Tibial nerve (tissue), 4 donors: Measurements from ENCODE around the gene PCYT1A. TPM values are rescaled to one million over a fixed set of nuclear protein-coding genes. Genes with fewer than 3 reads are reported as not detected.
A peak's percentile ranks its signal among the peaks of the same experiment; 100 is the strongest.

Source experiments
- DNase-seq, 2 donors: peaks; one replicate each; pipeline ENCODE4 v3.0.0-alpha.2; 2019; ENCODE audit warnings: low spot score in 2 of 2
- H3K27ac ChIP-seq, 4 donors: fragments of 200-600 bp; sonication (generic) in 3 of 4; one replicate each; pipeline ENCODE4 v1.5.1; 2017 to 2019; ENCODE audit warnings: mild to moderate bottlenecking in 1 of 4
- H3K27me3 ChIP-seq, 2 donors: fragments of 200-600 bp; sonication (generic) in 1 of 2; one replicate each; pipeline versions ENCODE4 v1.5.1 to v1.6.0; 2017 to 2019
- H3K36me3 ChIP-seq, 3 donors: fragments of 200-600 bp; sonication (generic); one replicate each; pipeline ENCODE4 v1.5.1; 2018 to 2019
- H3K4me1 ChIP-seq, 4 donors: fragments of 200-600 bp; sonication (generic) in 3 of 4; one replicate each; pipeline ENCODE4 v1.5.1; 2017 to 2019
- H3K4me3 ChIP-seq, 4 donors: fragments of 200-600 bp; sonication (generic) in 3 of 4; one replicate each; pipeline ENCODE4 v1.5.1; 2017 to 2019; ENCODE audit warnings: mild to moderate bottlenecking in 1 of 4, moderate library complexity in 1 of 4
- H3K9me3 ChIP-seq, 4 donors: fragments of 200-600 bp; sonication (generic) in 3 of 4; one replicate each; pipeline ENCODE4 v1.5.1; 2017 to 2019
- EP300 ChIP-seq, 2 donors: sonication (generic); formaldehyde crosslinking; IDR thresholded peaks; one replicate each; pipeline ENCODE4 v1.6.1; 2017; ENCODE audit warnings: antibody characterized with exemption in 2 of 2, mild to moderate bottlenecking in 1 of 2
- POLR2A ChIP-seq, 2 donors: fragments of 450-650 bp; IDR thresholded peaks; one replicate each; pipeline ENCODE4 v1.6.1; 2017; ENCODE audit warnings: antibody characterized with exemption in 2 of 2, mild to moderate bottlenecking in 2 of 2, moderate library complexity in 2 of 2
- WGBS, 2 donors: methylation state at CpG; one replicate each; pipeline ENCODE4 v1.1.5; 2018; 5-methylcytosine and 5-hydroxymethylcytosine counted together
- total RNA-seq, 4 donors: library from RNA; depleted of rRNA; stranded (reverse); fragments of >200 nt; gene quantifications; one replicate each; pipeline ENCODE4 v1.1.0, GENCODE V29; 2016
- TF ChIP-seq, protein P1 (sequence below), 5 experiments: fragments of 200-600 bp in 3 of 5; fragments of 450-650 bp in 2 of 5; sonication (generic) in 3 of 5; IDR thresholded peaks; one replicate each; pipeline ENCODE4 v1.5.1; 2016 to 2019; ENCODE audit warnings: antibody characterized with exemption in 5 of 5, mild to moderate bottlenecking in 3 of 5, moderate library complexity in 2 of 5

PCYT1A gene
- 10 to 100 TPM; 51.9 to 98.1 (median 73.0) TPM for total RNA-seq

DNA sequence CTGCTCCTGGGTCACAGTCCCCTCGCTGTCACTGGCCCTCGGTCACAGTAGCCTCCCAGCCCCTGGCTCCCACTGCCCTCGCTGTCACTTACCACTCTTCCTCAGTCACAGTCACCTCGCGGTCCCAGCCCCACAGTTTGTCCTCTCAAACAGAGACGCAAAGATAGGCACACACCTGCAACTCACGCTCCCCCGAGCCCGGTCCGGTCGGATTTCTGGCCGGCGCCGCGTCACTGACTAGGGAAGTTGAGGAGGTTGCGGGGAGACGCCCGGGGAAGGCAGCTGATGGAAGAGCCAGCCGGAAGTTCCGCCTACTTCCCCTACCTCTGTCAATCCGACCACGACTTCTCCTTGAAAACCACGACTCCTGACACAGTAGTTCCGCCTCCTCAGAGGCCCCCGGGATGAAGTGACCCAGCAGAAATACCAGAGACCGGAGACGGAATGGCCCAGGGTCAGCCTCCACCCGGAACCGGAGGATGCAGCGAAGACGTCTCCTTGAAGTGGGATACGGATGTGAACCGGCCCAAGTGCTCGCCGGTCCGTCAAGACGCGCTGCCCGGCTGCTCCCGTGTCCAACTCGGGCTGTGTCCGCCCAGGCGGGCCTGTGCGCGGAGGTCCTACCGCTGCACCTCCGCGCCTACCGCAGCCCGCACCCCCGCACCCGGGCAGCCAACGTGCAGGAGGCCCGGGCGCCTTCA is at the start of gene PCYT1A:
TSS of gene PCYT1A (minus strand) at position 287 of the 701 bp plus-strand sequence. CDS start 17,195 bp downstream, outside the sequence.
- DNase-seq, result peak; percentile 77 to 86
- WGBS, 2 donors, result 0 to 1% methylated on average over 33 to 40 of the region's 55 CpGs
- Histone ChIP-seq H3K4me1 (peaks cover 0 to 43% (median 14%) of the 10 kb centered on the region in 4 donors), H3K36me3 (no peaks in the 10 kb centered on the region), H3K4me3 (peak within 1 kb of the TSS; percentile 80 to 90 (median 82)), H3K9me3 (no peaks in the 10 kb centered on the region), H3K27ac (peak within 1 kb of the TSS; percentile 73 to 93 (median 90)), H3K27me3 (no peaks in the 10 kb centered on the region)
- TF ChIP-seq EP300 (IDR thresholded peaks at IDR 0.05) (peak; percentile 14 to 88), POLR2A (IDR thresholded peaks at IDR 0.05) (peak in 1 of 2 donors; percentile 62)
- TF ChIP-seq, protein P1, sequence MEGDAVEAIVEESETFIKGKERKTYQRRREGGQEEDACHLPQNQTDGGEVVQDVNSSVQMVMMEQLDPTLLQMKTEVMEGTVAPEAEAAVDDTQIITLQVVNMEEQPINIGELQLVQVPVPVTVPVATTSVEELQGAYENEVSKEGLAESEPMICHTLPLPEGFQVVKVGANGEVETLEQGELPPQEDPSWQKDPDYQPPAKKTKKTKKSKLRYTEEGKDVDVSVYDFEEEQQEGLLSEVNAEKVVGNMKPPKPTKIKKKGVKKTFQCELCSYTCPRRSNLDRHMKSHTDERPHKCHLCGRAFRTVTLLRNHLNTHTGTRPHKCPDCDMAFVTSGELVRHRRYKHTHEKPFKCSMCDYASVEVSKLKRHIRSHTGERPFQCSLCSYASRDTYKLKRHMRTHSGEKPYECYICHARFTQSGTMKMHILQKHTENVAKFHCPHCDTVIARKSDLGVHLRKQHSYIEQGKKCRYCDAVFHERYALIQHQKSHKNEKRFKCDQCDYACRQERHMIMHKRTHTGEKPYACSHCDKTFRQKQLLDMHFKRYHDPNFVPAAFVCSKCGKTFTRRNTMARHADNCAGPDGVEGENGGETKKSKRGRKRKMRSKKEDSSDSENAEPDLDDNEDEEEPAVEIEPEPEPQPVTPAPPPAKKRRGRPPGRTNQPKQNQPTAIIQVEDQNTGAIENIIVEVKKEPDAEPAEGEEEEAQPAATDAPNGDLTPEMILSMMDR (IDR thresholded peaks at IDR 0.05), result no peak

DNA sequence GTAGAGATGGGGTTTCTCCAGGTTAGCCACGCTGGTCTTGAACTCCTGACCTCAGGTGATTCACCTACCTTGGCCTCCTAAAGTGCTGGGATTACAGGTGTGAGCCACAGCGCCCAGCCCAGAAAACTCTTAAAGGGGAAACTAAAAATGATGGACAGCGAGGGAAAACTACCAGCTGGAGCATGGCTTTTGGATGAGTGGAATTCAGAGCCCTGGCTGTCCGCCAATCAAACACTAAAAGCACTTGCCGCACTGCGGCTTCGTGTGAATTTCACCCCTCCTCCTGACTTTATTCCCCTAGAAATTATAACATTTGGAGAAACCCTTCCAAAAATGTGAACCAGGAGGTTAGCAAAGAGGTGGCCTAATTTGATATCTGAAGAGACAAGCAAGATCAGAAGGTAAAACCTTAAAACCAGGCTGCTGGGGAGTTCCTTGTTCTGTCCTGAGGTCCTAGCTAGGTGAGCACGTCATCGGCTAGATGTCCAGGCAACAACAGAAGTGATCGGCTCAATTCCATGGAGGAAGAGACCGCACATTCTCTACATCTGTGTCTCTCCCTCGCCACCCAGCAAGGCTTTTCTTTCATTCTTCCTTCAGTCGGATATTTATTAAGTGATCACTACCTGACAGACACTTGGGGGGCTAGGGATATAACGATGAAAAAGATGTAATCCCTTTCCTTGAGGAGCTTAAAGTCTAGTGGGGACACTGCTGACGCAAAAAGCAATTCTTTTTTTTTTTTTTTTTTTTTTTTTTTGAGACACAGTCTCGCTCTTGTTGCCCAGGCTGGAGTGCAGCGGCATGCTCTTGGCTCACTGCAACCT is 49.0 kb upstream of the PCYT1A start:
- no peak for DNase-seq
- Histone ChIP-seq H3K9me3 (peaks cover 0 to 12% (median 0%) of the 10 kb centered on the region in 4 donors), H3K4me1 (no peaks in the 10 kb centered on the region), H3K4me3 (no peak overlapping the region), H3K27me3 (peaks cover 0 to 15% of the 10 kb centered on the region in 2 donors), H3K27ac (no peak overlapping the region), H3K36me3 (no peaks in the 10 kb centered on the region)
- WGBS, 2 donors, result 79 to 80% methylated on average over 17 of the region's 17 CpGs
- TF ChIP-seq, protein P1 (IDR thresholded peaks at IDR 0.05), result no peak
- TF ChIP-seq POLR2A (IDR thresholded peaks at IDR 0.05) (no peak), EP300 (IDR thresholded peaks at IDR 0.05) (no peak)

DNA sequence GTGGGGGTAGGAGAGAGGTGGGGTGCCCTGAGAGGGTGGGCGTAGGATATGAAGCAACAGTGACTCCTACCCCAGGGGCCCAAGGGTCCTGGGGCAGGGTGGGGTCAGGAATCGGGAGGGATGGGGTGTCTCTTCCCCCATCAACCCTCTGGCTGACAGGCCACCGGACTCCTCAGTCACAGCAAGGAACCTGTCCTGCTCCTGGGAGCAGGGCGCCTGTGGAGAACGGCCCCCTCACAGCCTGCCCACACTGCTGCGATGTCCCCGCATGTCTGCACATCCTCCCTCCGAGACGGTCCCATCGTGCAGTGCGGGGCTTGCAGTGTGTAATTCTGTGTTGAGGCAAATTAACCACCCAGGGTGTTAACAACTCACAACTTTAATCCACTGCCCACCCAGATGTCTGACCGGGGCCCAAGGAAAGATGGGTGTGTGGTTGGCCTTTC is 48.0 kb upstream of the PCYT1A start:
- Histone ChIP-seq H3K36me3 (no peaks in the 10 kb centered on the region), H3K9me3 (peaks cover 0 to 12% (median 0%) of the 10 kb centered on the region in 4 donors), H3K27ac (no peak overlapping the region), H3K27me3 (peaks cover 0 to 15% of the 10 kb centered on the region in 2 donors), H3K4me1 (no peaks in the 10 kb centered on the region), H3K4me3 (no peak overlapping the region)
- TF ChIP-seq EP300 (IDR thresholded peaks at IDR 0.05), result no peak
- TF ChIP-seq POLR2A (IDR thresholded peaks at IDR 0.05), result no peak
- 63 to 70% methylated on average over 12 of the region's 12 CpGs for WGBS, 2 donors
- DNase-seq, result no peak

DNA sequence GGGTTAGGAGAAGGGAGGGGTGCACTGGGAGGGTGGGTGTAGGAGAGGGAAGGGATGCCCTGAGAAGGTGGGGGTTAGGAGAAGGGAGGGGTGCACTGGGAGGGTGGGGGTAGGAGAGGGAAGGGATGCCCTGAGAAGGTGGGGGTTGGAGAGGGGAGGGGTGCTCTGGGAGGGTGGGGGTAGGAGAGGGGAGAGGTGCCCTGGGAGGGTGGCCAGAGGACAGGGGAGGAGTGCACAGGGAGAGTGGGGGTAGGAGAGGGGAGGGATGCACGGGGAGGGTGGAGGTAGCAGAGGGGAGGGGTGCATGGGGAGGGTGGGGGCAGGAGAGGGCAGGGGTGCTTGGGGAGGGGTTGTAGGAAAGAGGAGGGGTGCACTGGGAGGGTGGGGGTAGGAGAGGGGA is 47.5 kb upstream of the PCYT1A start:
- no peak overlapping the region for H3K27ac ChIP-seq
- H3K4me1 ChIP-seq, result no peaks in the 10 kb centered on the region
- H3K4me3 ChIP-seq, result no peak overlapping the region
- TF ChIP-seq POLR2A (IDR thresholded peaks at IDR 0.05) (no peak), EP300 (IDR thresholded peaks at IDR 0.05) (no peak)
- TF ChIP-seq, protein P1 (IDR thresholded peaks at IDR 0.05), result no peak
- H3K9me3 ChIP-seq, result peaks cover 0 to 12% (median 0%) of the 10 kb centered on the region in 4 donors
- DNase-seq, result no peak
- 33 to 38% methylated on average over 1 of the region's 1 CpG for WGBS, 2 donors
- H3K27me3 ChIP-seq, result peaks cover 0 to 15% of the 10 kb centered on the region in 2 donors
- no peaks in the 10 kb centered on the region for H3K36me3 ChIP-seq

DNA sequence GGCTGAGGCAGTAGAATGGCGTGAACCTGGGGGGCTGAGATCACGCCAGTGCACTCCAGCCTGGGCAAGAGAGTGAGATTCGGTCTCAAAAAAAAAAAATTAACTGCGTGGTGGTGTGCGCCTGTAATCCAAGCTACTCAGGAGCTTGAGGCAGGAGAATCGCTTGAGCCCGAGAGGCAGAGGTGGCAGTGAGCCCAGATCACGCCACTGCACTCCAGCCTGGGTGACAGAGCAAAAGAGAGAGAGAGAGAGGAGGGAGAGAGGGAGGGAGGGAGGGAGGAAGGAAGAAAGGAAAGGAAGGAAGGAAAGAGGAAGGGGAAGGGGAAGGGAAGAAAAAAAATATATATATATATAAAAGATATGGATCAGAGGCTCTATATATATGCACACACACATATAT is 44.6 kb upstream of the PCYT1A start:
- no peak for DNase-seq
- H3K27ac ChIP-seq, result no peak overlapping the region
- H3K9me3 ChIP-seq, result peaks cover 0 to 1% (median 0%) of the 10 kb centered on the region in 4 donors
- H3K36me3 ChIP-seq, result no peaks in the 10 kb centered on the region
- no peak overlapping the region for H3K4me3 ChIP-seq
- H3K27me3 ChIP-seq, result peaks cover 0 to 11% of the 10 kb centered on the region in 2 donors
- H3K4me1 ChIP-seq, result no peaks in the 10 kb centered on the region
- WGBS, 2 donors, result 80 to 85% methylated on average over 8 of the region's 8 CpGs
- TF ChIP-seq POLR2A (IDR thresholded peaks at IDR 0.05), result no peak
- no peak for TF ChIP-seq EP300 (IDR thresholded peaks at IDR 0.05)
- TF ChIP-seq, protein P1 (IDR thresholded peaks at IDR 0.05), result no peak
